ENCODE data around the gene LAMA2.

DNA sequence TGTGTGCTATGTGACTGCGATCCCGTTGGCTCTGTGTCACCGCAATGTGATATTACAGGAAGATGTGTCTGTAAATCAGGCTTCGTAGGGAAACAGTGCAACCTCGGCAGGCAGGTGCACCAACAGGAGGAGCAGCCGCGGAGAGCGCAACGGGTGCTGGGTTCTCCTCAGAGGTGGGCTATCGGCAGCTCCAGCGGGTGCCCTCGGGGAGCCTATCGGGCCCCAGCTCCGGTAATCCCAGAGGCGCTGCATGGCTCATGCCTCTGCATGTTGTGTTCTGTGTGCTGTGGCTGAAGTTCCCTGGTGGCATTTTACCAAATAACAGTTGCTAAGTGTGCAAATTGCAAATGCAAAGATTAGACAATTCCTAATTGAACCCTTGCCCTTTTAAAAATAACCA, 409.9 kb downstream of the LAMA2 start:
- TF ChIP-seq CTCF (IDR thresholded peaks at IDR 0.05; ENCODE audit: poor library complexity) (no peak), EZH2 (IDR thresholded peaks at IDR 0.05; ENCODE audit: borderline replicate concordance) (no peak)
